Posterior vena cava (tissue), 2 donors: Measurements from ENCODE around the gene ARHGEF1. TPM values are rescaled to one million over a fixed set of nuclear protein-coding genes. Genes with fewer than 3 reads are reported as not detected.

ENCODE experiments used
- DNase-seq: peaks from one replicate; pipeline ENCODE4 v3.0.0-alpha.2; 2020; ENCODE audit warnings: low spot score
- intact Hi-C, 2 donors: fragments of 100-400 bp; cut with DNase I; formaldehyde crosslinking; loops; one replicate each; pipeline versions ENCODE4 v1.14.1 to v1.14.2; 2022 to 2023
- long read RNA-seq, 2 donors: library from polyadenylated mRNA; unstranded; transcript quantifications; one replicate each; pipeline ENCODE4 v2.0.0, GENCODE V29; 2020 to 2021
- total RNA-seq, 2 donors: library from RNA; stranded (reverse); fragmentation: NEBNext Ultra II Directional; extraction: Animal tissue kit (Norgen Biotek cat#: 25700); gene quantifications; one replicate each; pipeline ENCODE4 v1.2.1, GENCODE V29; 2021
- donor health status: DM: yes; HTN: yes; CAD: no.
- donor health status: DM: yes; HTN: yes; CAD: no.

Gene ARHGEF1, protein sequence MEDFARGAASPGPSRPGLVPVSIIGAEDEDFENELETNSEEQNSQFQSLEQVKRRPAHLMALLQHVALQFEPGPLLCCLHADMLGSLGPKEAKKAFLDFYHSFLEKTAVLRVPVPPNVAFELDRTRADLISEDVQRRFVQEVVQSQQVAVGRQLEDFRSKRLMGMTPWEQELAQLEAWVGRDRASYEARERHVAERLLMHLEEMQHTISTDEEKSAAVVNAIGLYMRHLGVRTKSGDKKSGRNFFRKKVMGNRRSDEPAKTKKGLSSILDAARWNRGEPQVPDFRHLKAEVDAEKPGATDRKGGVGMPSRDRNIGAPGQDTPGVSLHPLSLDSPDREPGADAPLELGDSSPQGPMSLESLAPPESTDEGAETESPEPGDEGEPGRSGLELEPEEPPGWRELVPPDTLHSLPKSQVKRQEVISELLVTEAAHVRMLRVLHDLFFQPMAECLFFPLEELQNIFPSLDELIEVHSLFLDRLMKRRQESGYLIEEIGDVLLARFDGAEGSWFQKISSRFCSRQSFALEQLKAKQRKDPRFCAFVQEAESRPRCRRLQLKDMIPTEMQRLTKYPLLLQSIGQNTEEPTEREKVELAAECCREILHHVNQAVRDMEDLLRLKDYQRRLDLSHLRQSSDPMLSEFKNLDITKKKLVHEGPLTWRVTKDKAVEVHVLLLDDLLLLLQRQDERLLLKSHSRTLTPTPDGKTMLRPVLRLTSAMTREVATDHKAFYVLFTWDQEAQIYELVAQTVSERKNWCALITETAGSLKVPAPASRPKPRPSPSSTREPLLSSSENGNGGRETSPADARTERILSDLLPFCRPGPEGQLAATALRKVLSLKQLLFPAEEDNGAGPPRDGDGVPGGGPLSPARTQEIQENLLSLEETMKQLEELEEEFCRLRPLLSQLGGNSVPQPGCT
- 10 to 100 TPM; 73.4 to 73.7 TPM for total RNA-seq
- long read RNA-seq, donor 1, transcript ARHGEF1-203 (29 exons, 3,243 nt): major isoform, 5 of 24 reads
- long read RNA-seq, donor 1, partial matches to known transcripts: 13 of 24 reads
- long read RNA-seq, donor 1, other reads (novel, unspliced or antisense): 3 of 24 reads
- long read RNA-seq, donor 2, transcript ARHGEF1-203 (29 exons, 3,243 nt): major isoform, 8 of 29 reads
- long read RNA-seq, donor 2, partial matches to known transcripts: 16 of 29 reads
- long read RNA-seq, donor 2, other reads (novel, unspliced or antisense): 3 of 29 reads

DNA sequence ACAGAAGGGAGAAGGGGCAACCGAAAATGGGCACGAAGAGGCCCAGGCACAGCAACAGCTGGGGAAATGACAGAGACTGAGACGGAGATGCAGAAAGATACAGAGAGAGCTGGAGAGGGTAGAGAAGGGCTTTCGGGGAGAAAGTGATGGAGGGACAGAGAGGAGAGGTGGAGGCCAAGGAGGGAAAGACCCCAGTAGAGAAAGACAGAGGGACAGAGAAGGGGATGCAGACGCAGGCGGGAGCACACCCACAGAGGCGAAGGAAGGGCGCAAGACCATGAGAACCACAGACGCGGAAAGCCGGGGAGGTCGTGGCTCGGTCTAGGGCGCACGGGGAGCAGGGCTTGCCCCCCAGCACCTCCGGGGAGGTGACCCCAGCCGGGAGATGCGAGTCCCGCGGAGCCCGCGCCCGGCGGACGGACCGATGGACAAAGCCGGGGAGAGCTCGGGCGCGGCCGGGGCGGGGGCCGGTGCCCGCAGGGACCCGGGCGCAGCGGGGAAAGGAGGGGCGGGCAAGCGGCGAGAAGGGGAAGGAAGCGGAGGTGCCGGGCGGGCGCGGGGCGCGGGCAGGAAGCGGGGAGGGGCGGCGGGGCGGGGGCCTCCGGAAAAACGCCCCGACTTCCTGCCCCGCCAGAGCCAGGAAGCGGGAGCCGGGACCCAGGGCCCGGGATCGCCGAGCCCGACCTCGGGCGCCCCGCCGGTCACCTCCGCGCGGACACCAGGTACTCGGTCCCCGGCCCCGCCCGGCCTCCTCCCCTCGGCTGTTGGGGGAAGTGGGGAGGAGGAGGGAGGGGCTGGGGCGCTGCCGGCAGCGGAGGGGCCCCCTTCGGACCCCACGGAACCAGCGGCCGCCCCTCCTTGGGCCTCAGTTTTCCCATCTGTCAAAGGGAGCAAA lies at the start of gene ARHGEF1:
Gene ARHGEF1 (plus strand): TSS at position 617 of the 895 bp plus-strand sequence. CDS start 4,899 bp downstream, outside the sequence.
- intact Hi-C loops: no loop called here

DNA sequence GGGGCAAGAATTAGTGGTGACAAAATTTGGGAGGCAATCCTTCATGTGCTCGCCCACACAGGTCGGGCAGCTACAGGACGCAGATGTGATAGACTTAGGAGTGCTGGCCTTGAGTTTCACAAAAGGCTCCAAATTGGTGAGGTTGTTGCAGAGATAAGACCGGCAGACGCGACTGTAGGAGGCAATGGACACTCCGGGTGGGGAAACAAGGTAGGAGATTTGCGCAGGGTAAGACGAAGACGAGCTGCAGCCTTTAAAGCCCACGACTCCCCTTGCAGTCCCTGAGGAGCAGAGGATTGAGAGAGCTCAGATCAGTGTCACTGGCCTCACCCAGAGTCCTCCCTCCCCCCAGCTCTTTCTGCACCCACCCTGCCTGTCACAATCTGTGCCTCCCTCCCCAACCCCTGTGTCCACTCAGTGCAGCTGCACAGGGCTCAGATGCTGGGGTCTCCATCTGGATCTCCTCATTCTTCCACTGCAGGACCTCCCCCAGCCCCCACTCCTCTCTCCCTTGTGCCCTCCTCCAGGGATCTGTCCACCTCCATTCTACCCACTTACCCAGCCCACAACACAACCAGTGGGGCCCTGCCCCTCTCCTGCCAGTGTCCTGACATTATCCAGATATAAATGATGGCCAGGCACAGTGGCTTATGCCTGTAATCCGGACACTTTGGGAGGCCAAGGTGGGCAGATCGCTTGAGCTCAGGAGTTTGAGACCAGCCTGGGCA lies 44.8 kb upstream of the ARHGEF1 start:
- intact Hi-C loops: no loop called here
- no peak for DNase-seq

More for the DNA sequence above, at the start of gene ARHGEF1:
- peak; percentile 92 for DNase-seq

DNA sequence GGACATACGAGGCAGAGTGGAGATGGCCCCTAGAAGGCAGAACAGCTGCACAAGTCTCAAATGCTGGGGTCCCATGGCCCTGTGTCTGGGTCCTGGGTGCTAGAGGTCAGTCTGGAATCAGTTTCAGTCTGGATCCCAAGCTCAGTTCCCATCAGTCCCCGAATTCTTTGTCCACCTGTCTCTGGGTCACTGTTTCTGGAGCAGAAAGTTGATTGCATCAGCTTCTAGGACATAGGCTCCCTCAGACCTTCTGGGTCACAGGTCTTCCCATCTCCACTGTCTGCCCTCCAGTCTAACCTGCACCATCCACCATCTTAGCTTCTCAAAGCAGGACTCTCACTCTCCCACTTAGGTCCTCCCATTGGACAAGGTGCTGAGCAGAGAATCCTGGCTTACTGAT lies 43.8 kb upstream of the ARHGEF1 start:
- intact Hi-C loops: no loop called here

DNA sequence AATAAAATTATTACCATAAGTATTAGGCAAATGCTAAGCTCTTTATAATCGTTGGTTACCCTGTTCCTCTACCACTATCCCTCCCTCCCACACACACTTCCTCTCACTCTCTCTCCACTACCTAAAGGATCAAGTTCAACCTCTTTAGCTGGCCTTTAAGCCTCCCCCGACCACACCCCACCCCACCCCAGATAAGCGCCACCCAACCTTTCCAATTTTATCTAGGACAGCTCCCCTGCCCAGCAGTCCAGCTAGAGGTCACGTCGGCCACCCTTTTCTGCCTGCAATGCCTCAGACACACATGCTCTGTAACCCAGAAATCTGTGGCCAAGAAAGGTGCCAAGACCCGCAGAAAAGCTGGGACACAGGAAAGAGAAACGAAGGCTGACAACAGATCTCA lies 39.6 kb upstream of the ARHGEF1 start:
- no peak for DNase-seq

More for the DNA sequence above, 43.8 kb upstream of the ARHGEF1 start:
- DNase-seq: no peak

DNA sequence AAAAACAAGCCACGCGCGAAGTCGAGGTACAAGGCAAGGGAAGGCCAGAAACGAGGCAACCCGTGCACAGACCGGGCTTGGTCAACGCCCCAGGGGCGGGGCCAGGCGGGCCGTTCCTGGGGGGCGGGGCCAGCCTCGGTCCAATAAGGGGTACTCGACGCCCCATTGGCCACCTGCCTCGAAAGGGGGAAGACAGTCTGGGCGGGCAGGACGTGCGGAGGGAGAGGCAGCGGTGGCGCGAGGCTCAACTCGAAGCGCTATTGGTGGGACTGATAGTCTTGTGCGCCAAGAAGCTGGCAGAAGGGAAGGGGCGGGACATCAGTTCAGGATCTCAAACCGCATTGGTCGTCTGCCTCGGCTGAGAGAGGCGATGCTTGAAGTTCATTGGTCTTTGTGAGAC lies 38.4 kb upstream of the ARHGEF1 start, which contains the start of gene LYPD4:
Gene LYPD4 (minus strand): TSS at position 83 of the 400 bp plus-strand sequence. CDS start 5,398 bp downstream, outside the sequence.
- intact Hi-C loops: no loop called here
- DNase-seq: peak; percentile 76

More for the DNA sequence above, 39.6 kb upstream of the ARHGEF1 start:
- intact Hi-C loops: no loop called here

DNA sequence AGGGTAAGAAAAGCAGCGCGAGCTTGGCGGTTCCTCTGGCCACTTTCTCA lies 38.2 kb upstream of the ARHGEF1 start, which contains the start of gene DMRTC2:
Gene DMRTC2 (plus strand): TSS at position 42 of the 50 bp plus-strand sequence. CDS start 2,387 bp downstream, outside the sequence.
- DNase-seq: no peak
- intact Hi-C loops: no loop called here

DNA sequence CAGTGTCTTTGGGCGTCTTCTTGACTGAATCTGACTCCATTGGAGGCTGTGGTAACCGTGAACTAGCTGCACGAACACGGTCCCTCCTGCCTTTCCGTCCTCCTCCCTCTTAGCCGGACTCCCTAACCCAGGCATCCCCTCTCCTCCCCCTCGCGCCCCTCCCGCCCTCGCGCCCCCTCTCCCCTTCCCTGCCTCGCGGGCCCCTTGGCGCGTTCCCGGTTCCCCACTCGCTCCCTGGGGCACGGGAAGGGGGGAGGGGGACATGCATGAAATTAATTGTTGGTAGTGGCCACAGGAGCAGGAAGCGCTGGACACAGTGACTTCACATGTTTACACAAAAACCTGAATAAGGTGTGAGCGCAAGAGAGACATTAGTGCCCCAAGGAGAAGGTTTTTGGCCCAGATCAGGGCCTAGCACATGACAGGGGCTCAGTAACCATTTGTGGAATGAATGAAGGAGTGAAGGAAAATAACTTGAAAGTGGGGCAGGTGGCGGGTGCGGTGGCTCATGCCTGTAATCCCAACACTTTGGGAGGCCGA lies 37.9 kb upstream of the ARHGEF1 start:
- intact Hi-C loops: no loop called here
- no peak for DNase-seq

DNA sequence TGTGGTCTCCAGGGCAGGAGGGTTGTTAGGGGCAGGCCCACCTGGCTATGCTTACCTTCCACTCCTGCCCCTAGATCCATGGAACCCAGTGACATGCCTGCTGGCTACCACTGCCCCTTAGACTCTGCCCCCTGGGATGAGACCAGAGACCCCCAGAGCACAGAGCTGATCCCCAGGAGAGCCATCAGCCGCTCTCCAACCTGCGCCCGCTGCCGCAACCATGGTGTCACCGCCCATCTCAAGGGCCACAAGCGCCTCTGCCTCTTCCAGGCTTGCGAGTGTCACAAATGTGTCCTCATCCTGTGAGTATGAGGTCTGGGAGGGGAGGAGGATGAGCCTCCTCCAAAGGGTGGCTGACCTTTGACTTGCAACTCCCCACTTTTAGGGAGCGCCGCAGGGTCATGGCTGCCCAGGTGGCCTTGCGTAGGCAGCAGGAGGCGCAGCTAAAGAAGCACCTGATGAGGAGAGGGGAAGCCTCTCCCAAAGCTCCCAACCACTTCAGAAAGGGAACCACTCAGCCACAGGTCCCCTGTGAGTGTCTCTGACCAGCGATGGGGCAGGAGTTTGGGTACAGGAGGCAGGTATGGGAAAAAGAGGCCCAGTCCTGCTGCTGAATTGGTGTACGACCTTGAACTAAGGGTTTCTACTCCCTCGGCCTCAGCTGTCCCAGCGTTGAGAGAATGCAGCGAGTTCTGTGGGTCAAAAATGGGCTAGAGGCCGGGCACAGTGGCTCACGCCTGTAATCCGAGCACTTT lies 35.5 kb upstream of the ARHGEF1 start:
- DNase-seq: peak; percentile 37
- intact Hi-C loops: no loop called here

DNA sequence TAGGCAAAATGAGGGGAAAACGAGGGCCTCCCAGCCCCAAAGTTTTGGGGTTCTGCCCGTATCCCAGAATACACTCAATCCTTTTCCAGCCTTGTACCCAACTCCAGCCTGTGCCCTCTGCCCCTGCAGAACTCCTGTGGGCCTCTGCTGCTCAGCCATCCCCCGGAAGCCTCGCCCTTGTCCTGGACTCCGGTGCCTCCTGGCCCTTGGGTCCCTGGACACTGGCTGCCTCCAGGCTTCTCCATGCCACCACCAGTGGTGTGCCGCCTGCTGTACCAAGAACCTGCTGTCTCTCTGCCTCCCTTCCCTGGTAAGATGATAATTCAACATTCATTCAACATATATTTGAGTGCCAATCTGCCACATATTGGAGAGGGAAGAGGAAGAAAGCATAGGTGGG lies 34.3 kb upstream of the ARHGEF1 start:
- intact Hi-C loops: no loop called here
- peak; percentile 64 for DNase-seq

DNA sequence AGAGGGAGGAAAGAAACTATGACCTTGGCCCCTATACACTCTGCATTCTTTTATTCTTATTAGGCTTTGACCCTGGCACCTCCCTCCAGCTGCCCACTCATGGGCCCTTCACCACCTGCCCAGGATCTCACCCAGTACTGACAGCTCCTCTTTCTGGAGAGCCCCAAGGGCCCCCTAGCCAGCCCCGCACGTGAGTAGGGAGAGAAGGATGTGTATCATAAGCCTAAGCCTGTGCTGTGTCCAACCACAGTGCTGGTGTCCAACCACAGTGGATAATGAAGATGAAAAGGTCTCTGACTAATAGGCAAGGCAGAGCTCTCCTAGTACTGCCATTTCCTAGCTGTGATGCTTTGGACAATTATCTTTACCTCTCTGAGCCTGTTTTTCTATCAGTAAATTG lies 33.9 kb upstream of the ARHGEF1 start:
- intact Hi-C loops: no loop called here
- DNase-seq: peak; percentile 23

DNA sequence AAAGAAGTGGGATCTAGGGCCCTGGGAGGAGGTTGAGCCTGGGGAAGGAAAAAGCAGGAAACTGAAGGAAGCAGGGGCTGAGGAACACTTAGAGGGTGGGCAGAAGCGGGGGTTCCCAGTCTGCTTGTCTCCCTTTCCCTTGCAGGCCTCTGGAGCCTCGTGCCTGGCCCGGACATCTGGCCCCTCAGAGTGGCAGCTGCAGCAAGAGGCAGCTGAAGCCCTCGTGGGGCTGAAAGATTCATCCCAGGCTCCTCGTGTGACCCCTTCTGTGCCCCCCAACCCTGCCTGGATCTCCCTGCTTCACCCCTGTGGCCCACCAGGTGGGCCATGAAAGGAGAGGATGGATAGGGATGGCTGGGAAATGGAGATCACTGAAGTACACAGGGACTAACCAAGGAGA lies 32.6 kb upstream of the ARHGEF1 start:
- peak; percentile 34 for DNase-seq
- intact Hi-C loops: no loop called here

DNA sequence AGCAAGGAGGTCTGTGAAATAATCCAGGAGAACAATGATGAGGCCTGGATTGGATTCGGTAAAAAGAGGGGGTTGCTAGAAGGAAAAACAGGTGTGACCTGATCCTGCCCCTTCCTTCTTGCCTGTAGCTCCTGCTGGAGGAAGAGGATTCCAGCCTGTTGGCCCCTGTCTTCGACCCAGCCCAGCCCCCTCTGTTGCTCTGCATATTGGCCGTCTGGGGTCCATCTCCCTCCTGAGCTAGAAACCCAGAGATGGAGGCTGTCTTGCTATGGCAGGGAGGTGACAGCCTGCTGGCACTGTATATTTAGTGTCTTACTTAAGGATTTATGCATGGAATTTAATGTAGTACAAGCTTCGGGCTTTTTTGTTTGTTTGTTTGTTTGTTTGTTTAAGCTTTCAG lies 31.5 kb upstream of the ARHGEF1 start:
- peak; percentile 34 for DNase-seq
- intact Hi-C loops: no loop called here

DNA sequence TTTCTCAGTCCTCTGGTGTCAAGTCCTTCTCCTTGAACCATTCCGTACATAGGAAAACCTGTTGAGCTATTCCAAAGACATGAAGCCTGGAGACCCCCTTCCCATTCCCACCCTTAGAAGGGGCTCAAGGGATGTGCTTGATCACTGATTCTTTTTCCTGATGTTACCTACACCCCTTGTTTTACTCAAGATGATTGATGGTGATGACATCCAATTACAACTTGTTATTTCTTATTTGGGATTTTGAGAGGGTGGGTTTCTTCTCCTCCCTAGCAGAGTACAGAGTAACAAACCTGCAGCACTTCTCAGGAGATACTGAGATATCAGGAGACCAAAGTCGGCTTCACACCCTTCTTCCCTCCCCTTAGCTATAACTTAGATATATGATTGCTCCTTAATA lies 29.6 kb upstream of the ARHGEF1 start:
- DNase-seq: no peak
- intact Hi-C loops: no loop called here

DNA sequence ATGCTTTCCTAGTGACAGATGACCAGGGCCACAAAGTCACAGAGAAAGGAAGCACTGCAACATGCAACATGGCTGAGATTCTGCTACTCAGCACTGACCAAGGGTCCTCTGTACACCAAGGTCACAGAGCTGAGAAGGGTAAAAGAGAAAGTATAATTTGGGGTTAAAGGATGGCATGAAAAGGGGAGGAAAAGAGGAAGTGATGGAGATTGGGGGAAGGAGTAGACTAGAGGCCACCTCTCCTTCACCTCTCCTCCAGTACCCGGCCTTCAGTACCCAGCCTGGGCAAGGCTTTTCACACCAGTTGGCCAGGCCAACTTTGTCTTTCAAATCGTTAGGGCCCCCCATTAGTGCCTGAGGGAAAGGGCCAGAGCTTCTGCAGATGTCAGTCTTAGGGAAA lies 29.2 kb upstream of the ARHGEF1 start:
- intact Hi-C loops: no loop called here
- DNase-seq: peak; percentile 49

DNA sequence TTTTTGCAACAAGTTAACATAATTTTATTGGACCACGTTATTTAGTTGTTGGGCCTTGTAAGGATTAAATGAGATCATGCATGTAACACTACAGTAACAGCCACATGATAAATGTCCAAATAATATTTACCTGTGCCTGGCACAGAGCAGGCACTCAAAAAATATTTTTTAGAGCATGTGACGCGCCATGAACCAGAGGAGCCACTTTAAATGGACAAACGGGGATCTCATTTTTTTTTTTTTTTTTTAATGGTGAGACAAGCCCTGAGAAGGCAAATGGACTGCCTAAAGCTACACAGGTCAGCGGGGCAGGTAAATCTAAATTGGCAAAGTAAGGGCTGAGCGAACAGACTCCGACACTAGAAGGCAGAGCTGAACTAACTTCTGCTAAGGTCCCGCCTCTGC lies 23.8 kb upstream of the ARHGEF1 start:
- intact Hi-C loops: no loop called here
- DNase-seq: no peak

DNA sequence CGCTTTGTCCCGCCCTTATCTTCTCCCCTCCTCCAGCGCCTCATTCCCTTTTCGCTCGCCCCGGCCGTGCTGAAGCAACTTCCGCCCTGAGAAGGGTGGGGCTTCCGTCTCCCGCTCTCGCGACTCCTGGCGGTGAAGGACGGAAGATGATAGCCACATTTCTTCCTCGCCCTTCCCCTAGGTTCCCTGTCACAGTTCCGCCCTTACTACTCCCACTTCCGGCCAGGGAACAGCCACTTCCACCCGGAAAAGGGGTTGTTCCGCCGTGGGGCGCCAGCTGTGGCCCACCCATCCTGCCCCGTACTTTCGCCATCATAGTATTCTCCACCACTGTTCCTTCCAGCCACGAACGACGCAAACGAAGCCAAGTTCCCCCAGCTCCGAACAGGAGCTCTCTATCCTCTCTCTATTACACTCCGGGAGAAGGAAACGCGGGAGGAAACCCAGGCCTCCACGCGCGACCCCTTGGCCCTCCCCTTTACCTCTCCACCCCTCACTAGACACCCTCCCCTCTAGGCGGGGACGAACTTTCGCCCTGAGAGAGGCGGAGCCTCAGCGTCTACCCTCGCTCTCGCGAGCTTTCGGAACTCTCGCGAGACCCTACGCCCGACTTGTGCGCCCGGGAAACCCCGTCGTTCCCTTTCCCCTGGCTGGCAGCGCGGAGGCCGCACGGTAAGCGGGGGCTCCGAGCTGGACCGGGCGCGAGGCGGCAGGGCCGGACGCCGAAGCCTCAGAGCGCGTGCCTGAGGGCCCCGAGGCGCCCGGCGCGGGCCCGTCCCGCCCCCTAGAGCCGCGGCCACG lies 23.2 kb upstream of the ARHGEF1 start, which contains the start of gene RPS19:
Gene RPS19 (plus strand): TSS at position 638 of the 801 bp plus-strand sequence. CDS start 520 bp downstream, outside the sequence.
- DNase-seq: peak; percentile 100
- intact Hi-C loops: no loop called here
